Epithelial cell of proximal tubule (primary cell): ENCODE measurements around the gene PSME2. TPM values are rescaled to one million over a fixed set of nuclear protein-coding genes. Genes with fewer than 3 reads are reported as not detected.
A peak's percentile ranks its signal among the peaks of the same experiment; 100 is the strongest.

Experiments
- DNase-seq: peaks from one replicate; pipeline ENCODE4 v3.0.0-alpha.2; 2011; ENCODE audit warnings: low read depth
- H3K4me3 ChIP-seq: 2 replicates; pipeline ENCODE4 v1.5.1; 2011; ENCODE audit warnings: low read depth, mild to moderate bottlenecking, low read length
- total RNA-seq: library from RNA; depleted of rRNA; stranded (reverse); fragments of >200 nt; gene quantifications from 2 replicates; pipeline ENCODE4 v1.2.3, GENCODE V29; 2015
- TF ChIP-seq, protein P1 (sequence below): conservative IDR thresholded peaks from 2 replicates; pipeline ENCODE4 v1.5.1; 2012; ENCODE audit warnings: low read depth, mild to moderate bottlenecking, low read length

Gene PSME2
- total RNA-seq, 1 donor from 2014 or later: 156 TPM

DNA sequence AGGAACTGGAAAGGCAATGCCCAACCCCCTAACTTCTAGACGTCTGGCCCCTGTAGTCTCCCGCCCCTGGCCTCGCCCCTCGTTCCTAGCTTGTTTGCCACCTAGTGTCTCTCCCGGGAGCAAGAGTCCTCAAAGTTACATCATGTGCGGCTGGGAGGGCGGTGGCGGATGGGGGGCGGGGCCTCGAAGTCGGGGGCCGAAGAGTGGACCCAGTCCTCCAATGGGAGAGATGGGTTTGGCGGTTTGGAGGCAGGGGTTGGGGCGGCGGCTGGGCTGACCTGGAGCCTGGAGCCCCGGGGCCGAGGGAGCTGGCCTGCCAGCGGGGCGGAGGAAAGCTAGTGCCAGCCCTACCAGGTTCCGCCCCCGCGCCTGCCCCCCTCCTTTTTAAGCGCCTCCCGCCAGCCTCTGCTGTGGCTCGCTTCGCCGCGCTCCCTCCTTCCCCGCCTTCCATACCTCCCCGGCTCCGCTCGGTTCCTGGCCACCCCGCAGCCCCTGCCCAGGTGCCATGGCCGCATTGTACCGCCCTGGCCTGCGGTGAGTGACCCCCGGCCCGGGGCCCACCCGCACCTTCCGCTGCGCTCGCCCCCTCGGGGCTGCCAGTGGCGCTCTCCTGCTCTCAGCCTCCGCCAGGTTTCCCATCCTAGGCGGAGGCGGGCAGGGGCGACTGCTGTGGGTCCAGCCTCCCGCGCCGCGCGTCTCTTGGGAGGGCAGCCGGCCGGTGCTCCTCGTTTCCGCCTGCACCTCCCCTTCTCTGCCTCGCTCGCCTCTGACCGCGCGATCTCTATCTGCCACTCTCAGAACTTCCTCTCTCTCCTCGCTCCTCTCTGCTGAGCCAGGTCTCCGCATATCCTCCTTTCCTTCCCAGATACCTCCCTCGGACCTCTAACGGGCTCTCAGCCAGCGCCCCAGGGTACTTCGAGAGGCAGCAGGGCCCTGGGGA, 52.2 kb downstream of the PSME2 start, which contains the start of gene PCK2:
PCK2 (plus strand) TSS at position 411 of the 940 bp plus-strand sequence; CDS start at position 506, 95 bp downstream.
- no peak for DNase-seq
- TF ChIP-seq, protein P1, sequence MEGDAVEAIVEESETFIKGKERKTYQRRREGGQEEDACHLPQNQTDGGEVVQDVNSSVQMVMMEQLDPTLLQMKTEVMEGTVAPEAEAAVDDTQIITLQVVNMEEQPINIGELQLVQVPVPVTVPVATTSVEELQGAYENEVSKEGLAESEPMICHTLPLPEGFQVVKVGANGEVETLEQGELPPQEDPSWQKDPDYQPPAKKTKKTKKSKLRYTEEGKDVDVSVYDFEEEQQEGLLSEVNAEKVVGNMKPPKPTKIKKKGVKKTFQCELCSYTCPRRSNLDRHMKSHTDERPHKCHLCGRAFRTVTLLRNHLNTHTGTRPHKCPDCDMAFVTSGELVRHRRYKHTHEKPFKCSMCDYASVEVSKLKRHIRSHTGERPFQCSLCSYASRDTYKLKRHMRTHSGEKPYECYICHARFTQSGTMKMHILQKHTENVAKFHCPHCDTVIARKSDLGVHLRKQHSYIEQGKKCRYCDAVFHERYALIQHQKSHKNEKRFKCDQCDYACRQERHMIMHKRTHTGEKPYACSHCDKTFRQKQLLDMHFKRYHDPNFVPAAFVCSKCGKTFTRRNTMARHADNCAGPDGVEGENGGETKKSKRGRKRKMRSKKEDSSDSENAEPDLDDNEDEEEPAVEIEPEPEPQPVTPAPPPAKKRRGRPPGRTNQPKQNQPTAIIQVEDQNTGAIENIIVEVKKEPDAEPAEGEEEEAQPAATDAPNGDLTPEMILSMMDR: peak; percentile 24

More for the DNA sequence above, 52.2 kb downstream of the PSME2 start, which contains the start of gene PCK2:
- H3K4me3 ChIP-seq: peak within 1 kb of the TSS; percentile 94

Other genes with a start within 250 kb of the PSME2 start
- 33.1 and 43.7 TPM in 2 replicates for gene DHRS4, start 192.8 kb downstream of the PSME2 start, total RNA-seq
- 13.6 and 14.8 TPM in 2 replicates for gene DHRS4L2, start 157.7 kb downstream of the PSME2 start, total RNA-seq
- 0.07 TPM in 1 of 2 replicates, not detected in the other for gene CARMIL3, start 94.6 kb downstream of the PSME2 start, total RNA-seq
- gene CPNE6, start 75.0 kb downstream of the PSME2 start, total RNA-seq: not detected in 2 replicates
- 40.0 and 47.7 TPM in 2 replicates for gene PCK2, start 52.3 kb downstream of the PSME2 start, total RNA-seq
- gene DCAF11, start 31.8 kb downstream of the PSME2 start, total RNA-seq: 42.6 and 51.2 TPM in 2 replicates
- gene NRL, start 31.7 kb downstream of the PSME2 start, total RNA-seq: 0.87 and 1.2 TPM in 2 replicates
- gene FITM1, start 16.0 kb downstream of the PSME2 start, total RNA-seq: not detected in 2 replicates
- 266 and 385 TPM in 2 replicates for gene PSME1, start 10.4 kb downstream of the PSME2 start, total RNA-seq
- 22.3 and 31.8 TPM in 2 replicates for gene EMC9, start 5.0 kb downstream of the PSME2 start, total RNA-seq
- 42.3 and 79.4 TPM in 2 replicates for gene RNF31, start 888 bp upstream of the PSME2 start, total RNA-seq
- 26.8 and 45.1 TPM in 2 replicates for gene IRF9, start 14.7 kb upstream of the PSME2 start, total RNA-seq
- 122 and 158 TPM in 2 replicates for gene REC8, start 25.5 kb upstream of the PSME2 start, total RNA-seq
- 60.4 and 102 TPM in 2 replicates for gene IPO4, start 42.2 kb upstream of the PSME2 start, total RNA-seq
- 54.4 and 84.1 TPM in 2 replicates for gene TM9SF1, start 48.8 kb upstream of the PSME2 start, total RNA-seq
- gene TSSK4, start 59.1 kb upstream of the PSME2 start, total RNA-seq: not detected in 2 replicates
- 42.8 and 88.4 TPM in 2 replicates for gene CHMP4A, start 66.9 kb upstream of the PSME2 start, total RNA-seq
- gene MDP1, start 69.5 kb upstream of the PSME2 start, total RNA-seq: 15.6 and 26.1 TPM in 2 replicates
- gene NEDD8, start 85.8 kb upstream of the PSME2 start, total RNA-seq: 219 and 220 TPM in 2 replicates
- 64.2 and 136 TPM in 2 replicates for gene GMPR2, start 86.3 kb upstream of the PSME2 start, total RNA-seq
- 43.2 and 53.2 TPM in 2 replicates for gene TINF2, start 96.0 kb upstream of the PSME2 start, total RNA-seq
- 0.63 and 0.94 TPM in 2 replicates for gene TGM1, start 116.6 kb upstream of the PSME2 start, total RNA-seq
- gene RABGGTA, start 125.0 kb upstream of the PSME2 start, total RNA-seq: 32.7 and 39.0 TPM in 2 replicates
- gene DHRS1, start 153.2 kb upstream of the PSME2 start, total RNA-seq: 25.7 and 26.4 TPM in 2 replicates
- 17.1 and 32.6 TPM in 2 replicates for gene NOP9, start 153.2 kb upstream of the PSME2 start, total RNA-seq
- 2.0 and 3.6 TPM in 2 replicates for gene CIDEB, start 161.4 kb upstream of the PSME2 start, total RNA-seq
- gene LTB4R2, start 163.5 kb upstream of the PSME2 start, total RNA-seq: 1.3 and 2.7 TPM in 2 replicates
- 0.06 and 4.0 TPM in 2 replicates for gene LTB4R, start 164.9 kb upstream of the PSME2 start, total RNA-seq
- 1.6 and 8.0 TPM in 2 replicates for gene ADCY4, start 188.5 kb upstream of the PSME2 start, total RNA-seq
- 6.4 and 7.6 TPM in 2 replicates for gene RIPK3, start 193.4 kb upstream of the PSME2 start, total RNA-seq
- 4.5 and 30.2 TPM in 2 replicates for gene NFATC4, start 221.6 kb upstream of the PSME2 start, total RNA-seq